ENCODE measurements around the gene TTLL11.
"Not testable (repeated sequence)": the region's sequence is repeated elsewhere in the genome, so short reads cannot be mapped to it uniquely, and the experiment has no call there.

Gene TTLL11

DNA sequence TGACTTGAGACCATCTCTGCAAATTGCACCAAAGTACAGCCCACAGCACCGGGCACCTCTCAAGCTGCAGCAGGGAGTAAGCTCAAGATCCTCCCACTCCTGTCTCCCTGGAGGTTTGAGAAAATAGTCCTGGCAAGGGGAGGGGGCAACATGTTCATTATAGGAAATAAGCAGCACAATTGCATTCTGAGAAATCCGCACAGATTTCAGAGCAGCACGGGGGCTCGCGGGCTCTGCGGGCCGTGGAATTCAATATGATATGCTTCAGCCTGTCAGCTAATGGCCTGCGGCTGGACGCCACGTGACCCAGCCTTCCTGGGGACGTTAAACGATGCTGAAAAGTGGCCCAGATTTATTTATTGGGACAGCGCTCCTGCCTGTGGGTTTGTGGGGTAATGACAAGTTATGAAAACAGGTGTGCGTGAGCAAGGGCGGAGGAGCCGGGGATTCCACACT lies 285.3 kb downstream of the TTLL11 start:
- no peak for DNase-seq

DNA sequence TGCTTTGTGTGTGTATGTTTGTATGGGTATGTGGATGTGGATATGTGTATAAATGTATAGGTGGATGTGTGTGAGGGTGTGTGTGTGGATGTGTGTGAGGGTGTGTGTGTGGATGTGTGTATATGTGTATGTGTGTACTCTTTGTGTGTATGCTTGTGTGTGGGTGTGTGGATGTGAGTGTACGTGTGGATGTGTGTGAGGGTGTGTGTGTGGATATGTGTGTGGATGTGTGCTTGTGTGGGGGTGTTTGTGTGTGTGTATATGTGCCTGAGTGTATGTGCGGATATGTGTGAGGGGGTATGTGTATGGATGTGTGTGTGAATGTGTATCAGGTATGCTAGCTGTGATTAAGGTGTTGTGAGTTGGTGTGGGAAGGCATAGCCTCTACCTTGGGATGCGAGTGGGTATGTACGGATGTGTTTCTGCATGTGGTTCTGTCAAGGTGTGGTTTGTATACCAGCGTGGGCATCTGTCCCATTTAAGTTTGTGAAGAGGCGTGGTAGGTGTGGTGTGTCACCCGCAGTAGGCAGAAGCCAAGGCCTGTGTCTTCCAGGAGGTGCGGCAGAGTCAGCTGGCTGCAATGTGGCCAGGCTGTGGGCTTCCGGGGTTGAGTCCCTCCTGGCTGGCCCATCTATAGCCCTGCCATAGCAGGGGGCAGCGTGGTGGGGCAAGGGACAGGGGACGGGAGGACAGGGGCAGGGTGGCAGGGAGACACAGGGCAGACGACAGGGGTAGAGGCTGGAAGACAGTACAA lies 285.9 kb downstream of the TTLL11 start:
- DNase-seq: no peak

DNA sequence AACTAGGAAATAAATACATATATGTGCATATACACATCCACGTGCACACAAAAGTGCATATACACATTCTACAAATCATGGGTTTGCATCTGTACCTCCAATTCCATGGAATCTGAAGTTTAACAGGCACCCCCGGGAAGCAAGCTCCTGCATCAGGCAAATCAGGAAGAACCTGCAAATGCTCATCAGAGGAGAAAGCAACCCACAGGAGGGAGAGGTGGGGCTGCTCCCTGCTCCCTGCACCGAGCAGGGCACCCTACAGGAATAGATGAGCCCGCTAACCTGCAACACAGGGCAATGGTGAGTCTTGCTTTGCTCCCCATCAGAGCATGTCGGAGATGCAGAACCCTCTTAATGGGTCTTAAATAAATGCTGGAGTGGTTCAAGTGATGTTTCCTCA lies 290.4 kb downstream of the TTLL11 start:
- no peak for DNase-seq

DNA sequence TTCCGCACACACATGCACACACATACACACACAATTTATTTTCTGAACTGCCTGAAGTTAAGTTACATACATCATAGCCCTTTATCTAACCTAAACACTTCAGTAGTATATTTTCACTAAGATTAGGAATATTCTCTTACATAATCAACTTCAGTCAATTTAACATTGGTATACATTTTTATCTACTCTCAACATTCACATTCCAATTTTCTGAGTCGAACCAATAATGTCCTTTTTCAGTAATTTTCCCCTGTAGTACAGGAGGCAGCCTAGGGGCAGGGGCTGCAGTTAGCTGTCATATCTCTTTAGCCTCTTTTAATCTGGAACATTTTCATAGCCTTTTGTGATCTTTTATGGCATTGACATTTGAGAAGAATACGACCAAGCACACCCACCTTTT lies 291.5 kb downstream of the TTLL11 start:
- no peak for DNase-seq

DNA sequence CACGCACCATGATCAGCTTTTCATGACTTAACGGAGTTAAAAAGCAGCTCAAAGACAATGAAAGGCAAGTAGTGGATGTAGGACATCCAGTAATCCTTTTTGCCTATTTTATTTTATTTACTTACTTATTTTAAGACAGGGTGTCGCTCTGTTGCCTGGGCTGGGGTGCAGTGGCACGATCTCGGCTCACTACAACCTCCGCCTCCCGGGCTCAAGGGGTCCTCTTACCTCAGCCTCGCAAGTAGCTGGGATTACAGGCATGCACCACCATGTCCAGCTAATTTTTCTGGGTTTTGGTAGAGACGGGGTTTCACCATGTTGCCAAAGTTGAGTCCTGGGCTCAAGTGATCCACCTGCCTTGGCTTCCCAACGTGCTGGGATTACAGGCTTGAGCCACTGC lies 292.7 kb downstream of the TTLL11 start:
- DNase-seq: no peak

DNA sequence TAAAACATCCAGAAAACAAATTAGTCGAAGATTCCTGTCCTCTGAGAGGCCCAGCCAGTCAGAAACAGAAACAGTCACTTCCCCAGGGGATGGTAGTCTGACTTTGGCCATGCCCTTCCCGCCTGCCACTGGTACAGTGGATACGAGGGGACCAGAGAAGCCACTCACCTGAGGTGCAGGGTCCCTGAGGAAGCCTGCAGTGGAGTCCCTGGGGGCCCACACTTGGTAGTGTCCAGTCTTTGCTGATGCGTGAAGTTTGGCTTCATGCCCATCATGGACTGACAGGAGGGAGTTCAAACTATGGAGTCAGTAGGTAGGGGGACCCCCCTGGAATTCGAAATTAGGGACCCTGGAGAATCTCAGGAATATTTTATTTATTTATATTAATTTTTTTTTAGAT lies 294.2 kb downstream of the TTLL11 start:
- DNase-seq: no peak

DNA sequence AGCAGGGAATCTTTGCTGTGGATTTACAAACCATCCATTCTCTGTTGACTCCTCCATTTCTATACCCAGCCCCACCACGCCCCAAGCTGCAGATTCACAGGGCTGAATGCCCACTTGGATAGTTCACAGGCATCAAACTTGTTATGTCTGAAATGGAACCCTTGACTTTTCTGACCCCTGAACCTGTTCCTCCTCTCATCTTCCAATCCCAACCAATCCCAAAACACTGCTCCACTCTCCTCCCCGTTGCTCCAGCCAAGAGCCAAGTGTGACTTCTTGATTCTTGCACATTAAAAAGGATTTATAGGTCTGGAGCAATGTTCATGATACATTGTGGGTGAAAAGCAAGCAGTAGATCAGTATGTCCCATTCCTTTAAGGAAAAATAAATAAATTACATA lies 296.0 kb downstream of the TTLL11 start:
- no peak for DNase-seq

DNA sequence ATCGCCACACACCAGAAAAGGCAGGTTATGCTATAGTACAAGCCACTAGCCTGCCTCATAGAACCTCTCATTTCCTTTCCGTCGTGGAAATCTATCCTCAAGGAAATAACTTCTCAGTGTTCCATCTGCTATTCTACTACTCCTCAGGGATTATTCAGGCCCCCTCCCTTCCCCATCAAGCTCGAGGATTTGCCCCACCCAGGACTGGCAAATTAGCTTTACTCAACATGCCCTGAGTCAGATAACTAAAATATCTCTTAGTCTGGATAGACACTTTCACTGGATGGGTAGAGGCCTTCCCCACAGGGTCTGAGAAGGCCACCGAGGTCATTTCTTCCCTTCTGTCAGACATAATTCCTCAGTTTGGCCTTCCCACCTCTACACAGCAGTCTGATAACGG lies 298.8 kb downstream of the TTLL11 start:
- DNase-seq: not testable (repeated sequence)

DNA sequence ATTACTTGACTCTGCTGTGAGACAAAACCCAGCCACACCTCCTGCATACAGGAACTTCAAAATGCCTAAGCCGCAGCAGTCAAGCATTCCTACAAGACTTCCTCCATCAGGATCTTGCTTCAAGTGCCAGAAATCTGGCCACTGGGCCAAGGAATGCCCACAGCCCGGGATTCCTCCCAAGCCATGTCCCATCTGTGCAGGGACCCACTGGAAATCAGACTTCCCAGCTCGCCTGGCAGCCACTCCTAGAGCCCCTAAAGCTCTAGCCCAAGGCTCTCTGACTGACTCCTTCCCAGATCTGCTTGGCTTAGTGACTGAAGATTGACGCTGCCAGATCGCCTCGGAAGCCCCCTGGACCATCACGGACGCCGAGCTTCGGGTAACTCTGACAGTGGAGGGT lies 300.6 kb downstream of the TTLL11 start:
- DNase-seq: not testable (repeated sequence)

DNA sequence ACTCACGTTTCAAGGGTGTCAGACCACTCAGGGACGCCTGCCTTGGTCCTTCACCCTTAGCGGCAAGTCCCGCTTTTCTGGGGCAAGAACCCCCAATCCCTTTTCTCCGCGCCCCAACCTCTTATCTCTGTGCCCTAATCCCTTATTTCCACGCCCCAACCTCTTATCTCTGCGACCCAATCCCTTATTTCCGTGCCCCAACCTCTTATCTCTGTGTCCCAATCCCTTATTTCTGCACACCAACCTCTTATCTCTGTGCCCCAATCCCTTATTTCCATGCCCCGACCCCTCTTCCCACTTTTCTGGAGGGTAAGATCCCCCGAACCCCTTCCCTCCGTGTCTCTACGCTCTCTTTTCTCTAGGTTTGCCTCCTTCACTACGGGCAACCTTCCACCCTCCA lies 302.3 kb downstream of the TTLL11 start:
- no peak for DNase-seq

DNA sequence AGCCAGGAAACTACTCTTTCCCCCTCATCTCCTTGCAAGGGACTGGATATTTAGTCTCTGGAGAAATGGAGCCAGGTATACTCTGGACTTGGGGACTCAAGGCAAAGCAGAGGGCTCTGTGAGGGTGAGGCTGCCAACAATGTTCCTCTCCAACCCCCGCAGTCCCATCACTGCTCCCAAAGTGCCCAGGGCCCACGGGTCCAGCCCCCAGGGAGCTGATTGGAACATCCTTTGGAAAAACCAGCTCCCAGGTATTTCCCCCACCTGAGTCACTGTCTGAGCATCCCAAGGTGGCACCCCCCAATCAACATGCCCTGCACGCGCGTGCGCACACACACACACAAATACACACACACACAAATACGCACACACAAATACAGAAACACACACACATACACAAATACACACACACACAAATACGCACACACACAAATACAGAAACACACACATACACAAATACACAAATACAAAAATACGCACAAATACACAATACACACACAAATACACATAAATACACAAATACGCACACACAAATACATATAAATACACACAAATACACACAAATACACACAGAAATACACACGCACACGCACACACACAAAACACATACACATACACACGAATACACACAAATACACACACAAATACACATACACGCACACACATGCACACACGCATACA lies 304.3 kb downstream of the TTLL11 start:
- no peak for DNase-seq

DNA sequence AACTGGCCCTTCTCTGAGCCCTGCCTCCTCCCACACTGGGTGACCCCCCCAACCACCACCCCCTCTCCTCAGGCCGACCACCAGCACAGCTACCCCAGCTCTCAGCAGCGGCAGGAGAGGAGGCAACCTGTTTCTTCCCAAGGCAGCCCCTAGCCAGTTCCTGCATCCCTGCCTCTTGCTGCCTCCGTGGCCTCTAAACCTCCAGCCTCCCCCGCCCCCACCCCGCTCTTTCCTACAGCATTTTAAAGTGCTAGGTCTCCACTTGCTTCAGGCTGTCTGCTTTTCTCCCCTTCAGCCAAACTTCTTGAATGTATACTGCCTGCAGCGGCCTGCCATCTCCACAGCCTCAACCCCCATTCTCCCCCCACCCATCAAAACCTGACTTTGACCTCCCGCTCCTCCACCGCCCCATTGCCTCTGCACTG lies 306.1 kb downstream of the TTLL11 start:
- no peak for DNase-seq

DNA sequence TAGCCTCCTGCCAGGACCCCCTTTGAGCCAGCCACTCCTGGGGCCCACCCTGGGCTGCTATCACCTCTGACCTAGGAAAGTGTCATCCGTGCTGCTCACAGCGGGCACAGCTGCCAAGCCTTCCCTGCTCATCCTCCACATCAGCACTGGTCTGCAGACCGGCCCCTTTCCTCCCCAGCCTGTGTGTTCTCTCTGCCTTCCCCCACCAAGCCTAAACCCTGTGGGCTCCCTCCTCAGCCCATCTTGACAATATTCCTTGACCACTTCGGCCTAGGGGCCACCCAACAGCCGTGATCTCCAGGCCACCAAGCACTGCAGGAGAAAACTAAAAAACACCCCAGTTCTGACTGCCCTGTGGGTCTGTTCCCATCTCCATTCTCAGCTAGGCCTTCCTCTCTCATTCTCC lies 306.6 kb downstream of the TTLL11 start:
- DNase-seq: no peak

DNA sequence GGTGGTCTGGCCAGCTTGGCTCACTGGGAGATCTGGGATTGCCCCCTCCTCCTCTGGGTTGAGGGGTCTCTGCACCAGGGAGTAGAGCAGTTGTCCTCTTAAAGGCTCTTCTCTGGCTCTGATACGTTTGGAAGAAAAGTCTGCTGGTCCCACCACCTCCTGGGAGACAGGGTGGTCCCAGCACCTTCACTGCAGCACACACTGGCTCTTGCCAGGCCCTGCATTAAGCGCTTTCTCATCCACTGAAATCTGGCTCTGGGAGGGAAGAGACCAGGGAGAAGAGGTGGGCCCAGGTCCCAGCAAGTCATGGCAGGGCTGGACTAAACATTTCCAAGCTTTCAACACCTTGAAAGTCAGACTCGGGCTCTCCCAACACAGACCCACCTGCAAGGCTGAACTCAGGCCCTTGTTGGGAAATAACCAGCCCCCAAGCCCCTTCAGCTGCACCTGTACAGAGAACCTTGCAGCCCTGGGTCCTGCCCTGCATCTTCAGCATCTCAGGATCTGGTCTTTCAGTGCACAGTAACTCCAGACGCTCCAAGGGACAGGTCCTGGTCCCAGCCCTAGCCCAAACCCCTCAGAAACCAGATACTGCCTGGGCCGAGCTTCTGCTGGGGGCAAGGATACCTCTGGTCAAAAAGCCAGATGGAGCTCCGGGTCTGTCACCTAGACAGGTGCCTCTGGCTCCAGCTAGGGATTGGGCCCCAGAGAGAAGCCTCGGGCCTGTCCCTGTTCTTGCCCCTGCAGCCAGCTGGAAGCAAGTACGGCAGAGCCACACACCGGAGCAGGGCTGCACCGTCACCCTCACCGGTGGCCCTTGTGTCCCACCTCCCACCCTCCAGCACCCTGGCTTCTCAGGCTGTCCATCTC lies 307.2 kb downstream of the TTLL11 start:
- no peak for DNase-seq

DNA sequence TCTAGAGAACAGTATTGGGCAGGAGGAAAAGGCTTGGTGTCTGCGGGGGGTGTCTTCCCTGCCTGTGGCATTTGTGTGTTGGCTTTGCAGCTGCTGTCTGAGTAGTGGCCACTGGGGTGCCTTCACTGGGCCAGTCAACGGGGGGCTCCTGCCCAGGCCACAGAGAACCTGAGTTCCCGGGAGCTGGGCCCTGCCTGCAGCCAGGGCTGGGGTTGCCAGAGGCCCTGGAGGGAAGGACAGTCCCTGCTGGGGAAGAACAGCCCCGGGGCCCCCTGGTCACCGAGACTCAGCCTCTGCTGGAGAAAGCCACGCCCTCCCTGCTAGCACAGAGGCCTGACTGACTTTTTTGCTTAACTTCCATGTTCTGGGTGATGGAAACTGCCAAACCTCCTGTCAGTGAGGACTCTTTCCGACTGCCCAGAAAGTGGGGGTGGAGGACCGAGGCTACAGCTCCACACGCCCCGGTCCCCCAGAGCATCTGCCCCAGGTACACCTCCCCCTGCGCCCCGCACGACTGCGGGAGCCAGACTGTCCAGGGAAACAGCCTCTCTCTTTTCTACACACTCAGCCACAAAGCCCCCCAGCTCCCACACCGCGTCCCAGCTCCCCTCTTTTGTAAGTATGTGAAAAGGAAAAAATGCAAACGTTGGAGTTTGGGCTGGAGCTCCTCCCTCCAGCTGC lies 308.2 kb downstream of the TTLL11 start:
- DNase-seq: no peak

DNA sequence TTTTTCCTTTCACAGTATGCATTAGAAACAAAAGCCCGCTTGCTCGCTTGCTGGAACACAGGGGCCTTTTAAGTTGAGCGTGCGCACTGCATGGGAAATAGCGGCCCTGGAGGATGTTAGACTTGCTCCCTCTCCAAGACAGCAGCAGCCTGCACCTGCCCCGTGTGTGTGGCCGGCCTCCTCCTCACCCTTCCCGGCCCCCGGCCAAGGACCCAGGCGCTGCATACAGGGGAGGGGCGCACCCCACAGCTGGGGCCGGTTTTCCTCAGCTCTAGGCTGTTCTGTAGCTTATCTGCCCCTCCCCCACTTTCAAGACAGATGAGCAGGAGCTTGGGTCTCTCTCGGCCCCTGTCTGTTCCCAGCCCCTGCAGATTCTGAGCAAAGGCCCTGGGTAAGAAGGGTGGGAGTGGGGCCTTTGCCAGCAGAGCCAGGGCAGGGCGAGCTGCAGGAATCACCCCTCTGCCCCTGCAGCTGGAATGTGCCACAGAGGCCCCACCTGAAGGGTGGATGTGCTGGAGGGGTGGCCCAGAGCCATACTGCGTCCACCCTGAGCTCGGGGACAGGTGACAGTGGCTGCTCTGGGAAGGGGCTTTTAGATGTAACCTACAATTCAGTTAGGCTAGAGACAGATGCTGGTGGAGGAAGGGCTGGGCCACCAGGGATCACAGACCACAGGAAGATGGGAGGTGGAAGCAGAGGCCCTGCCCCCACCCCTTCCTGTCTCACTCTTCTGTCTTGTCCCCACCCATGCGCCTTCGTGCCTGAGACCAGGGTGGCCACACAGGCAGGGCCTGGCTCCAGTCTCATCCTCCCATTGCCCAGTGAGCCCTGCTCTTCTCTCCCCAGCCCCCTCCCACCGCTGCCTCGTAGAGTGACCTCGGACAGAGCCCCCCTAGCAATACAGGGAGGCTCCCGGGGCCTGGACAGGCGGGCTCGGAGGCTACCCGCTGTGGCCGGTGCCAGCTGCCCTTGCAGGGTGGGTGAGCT lies 309.3 kb downstream of the TTLL11 start:
- no peak for DNase-seq

DNA sequence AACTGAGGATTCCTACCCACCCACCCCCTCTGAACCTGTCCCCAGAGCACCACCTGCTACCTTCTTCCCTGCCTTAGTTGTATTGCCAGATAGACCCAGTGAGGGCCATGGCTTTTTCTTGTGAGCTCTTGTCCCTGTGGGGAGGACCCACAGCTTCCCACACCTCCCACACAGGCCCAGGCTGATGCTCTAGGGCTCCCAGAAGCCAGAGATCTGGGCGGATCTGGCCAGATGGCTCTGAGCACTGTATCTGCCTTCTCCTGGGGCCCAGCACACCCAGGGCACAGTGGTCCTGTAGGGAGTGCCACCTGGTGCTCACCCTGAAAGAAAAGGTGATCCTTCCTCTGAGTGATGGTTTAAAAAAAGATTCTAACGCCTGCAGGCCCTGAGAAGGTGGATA lies 310.0 kb downstream of the TTLL11 start:
- no peak for DNase-seq

DNA sequence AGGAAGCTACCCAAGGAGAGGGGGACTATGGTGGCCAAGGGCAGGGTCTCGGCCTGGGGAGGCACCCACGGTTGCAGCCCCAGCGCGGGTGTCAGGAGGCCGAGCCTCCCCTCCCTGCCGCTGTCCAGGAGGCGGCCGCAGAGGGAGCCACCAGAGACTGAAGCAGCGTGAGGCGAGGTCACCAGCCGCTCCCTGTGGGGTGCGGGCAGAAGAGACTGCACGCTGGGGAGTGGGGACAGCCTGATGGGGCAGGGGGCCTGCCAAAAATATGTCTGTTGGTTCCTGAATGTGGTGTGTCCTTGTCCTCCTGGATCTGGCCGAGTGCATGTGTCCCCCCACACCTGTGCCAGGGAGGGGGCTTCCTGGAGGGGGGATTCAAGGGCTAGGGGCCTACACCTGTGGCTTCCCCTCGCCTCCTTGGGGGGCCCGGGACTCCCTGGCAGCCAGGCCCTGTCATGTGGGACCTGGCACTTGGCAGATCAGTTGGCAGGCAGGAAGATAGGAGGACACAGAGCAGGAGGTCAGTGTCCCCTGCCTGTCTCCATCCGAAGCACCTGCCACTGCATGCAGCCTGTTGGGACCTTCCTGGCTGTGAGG lies 310.5 kb downstream of the TTLL11 start:
- DNase-seq: no peak

DNA sequence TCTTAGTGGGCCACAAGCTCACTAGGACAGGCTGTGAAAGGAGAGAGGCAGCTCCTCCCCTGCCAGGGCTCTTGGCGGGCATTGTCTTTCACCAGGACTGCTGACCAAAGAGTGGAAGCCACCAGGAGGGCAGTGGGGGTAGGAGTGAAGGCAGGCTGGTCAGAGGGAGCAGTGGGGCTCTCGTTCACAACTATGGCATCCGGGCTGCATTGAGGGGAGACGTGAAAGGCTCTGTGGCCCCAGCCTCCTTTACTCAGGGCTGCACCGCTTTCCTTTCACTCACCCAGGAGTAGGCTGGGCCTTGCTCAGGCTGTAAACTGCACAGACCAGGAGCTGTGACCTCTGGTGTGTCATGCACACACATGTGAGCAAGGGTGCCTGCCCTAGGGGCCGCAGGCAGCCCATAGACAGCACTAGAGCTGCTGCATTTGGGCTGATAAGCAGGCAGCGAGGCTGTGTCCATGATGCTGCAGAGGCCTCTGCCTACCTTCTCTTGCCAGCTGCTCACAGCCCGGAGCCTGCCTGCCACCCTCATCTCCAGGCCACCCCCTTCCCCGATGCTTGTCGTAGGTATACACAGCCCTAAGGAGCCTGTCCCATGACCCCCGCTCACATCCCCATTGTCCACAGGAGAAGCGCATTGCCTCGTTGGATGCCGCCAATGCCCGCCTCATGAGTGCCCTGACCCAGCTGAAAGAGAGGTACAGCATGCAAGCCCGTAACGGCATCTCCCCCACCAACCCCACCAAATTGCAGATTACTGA lies 311.2 kb downstream of the TTLL11 start:
- DNase-seq: no peak

DNA sequence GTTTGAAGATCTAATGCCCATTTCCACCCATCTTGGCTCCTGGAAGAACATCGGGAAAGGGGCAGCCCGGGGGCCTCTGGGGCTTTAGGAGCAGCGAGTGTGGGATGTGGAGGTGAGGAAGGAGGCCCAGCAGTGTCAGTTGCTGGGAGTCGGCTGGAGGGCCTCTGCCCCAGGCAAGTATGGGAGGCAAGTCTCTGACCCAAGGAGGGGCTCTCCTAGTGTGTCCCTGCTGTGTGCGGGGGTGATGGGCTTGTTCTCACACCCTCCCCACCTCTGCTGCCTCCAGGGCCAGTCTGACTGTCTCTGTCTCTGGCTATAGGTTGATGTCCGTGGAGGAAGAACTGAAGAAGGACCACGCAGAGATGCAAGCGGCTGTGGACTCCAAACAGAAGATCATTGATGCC lies 312.0 kb downstream of the TTLL11 start:
- no peak for DNase-seq

Measured in CD4-positive, alpha-beta T cell treated with Interleukin-21 for 1 hour (primary cell).